ENCODE measurements around the gene PSENEN. TPM values are rescaled to one million over a fixed set of nuclear protein-coding genes. Genes with fewer than 3 reads are reported as not detected.

Gene PSENEN
- total RNA-seq, 6 experiments from 2014 or later = 24.2 to 42.9 (median 35.8) TPM

- no peak for TF ChIP-seq POLR2A (IDR thresholded peaks at IDR 0.05)
- no peak for TF ChIP-seq CTCF (IDR thresholded peaks at IDR 0.05)
- Histone ChIP-seq H3K9me3 (no peaks in the 10 kb centered on the region), H3K27me3 (no peaks in the 10 kb centered on the region), H3K4me1 (peaks cover 0 to 11% (median 0%) of the 10 kb centered on the region in 4 donors), H3K4me3 (no peak overlapping the region), H3K36me3 (peaks cover 0 to 66% (median 13%) of the 10 kb centered on the region in 4 donors), H3K27ac (no peak overlapping the region)
- DNase-seq (no peak), ATAC-seq (no peak)
- 80% methylated on average over 4 of the region's 5 CpGs for WGBS (ENCODE audit: insufficient coverage, low coverage, low lambda C conversion rate, missing lambda C conversion rate)
- intact Hi-C loops (cut with DNase I) = no loop called here
These were observed 10.6 kb upstream of the PSENEN start for GRCh38 chr19:35734889-35735288.

- DNase-seq = no peak
- WGBS (ENCODE audit: insufficient coverage, low coverage, low lambda C conversion rate, missing lambda C conversion rate) = 89% methylated on average over 8 of the region's 22 CpGs
- Histone ChIP-seq H3K36me3 (peaks cover 0 to 44% (median 2%) of the 10 kb centered on the region in 4 donors), H3K9me3 (no peaks in the 10 kb centered on the region), H3K4me1 (peaks cover 0 to 16% (median 0%) of the 10 kb centered on the region in 4 donors), H3K27ac (no peak overlapping the region), H3K4me3 (no peak overlapping the region), H3K27me3 (no peaks in the 10 kb centered on the region)
- ATAC-seq = no peak
- TF ChIP-seq CTCF (IDR thresholded peaks at IDR 0.05) (peak in 1 of 4 donors; percentile 12), POLR2A (IDR thresholded peaks at IDR 0.05) (no peak)
- intact Hi-C loops (cut with DNase I) = no loop called here
These were observed 8.3 kb upstream of the PSENEN start for GRCh38 chr19:35736913-35737886.

GRCh38 chr19:35738021-35738886 is 7.2 kb upstream of the PSENEN start:
- no peak for TF ChIP-seq POLR2A (IDR thresholded peaks at IDR 0.05)
- no peak for TF ChIP-seq CTCF (IDR thresholded peaks at IDR 0.05)
- WGBS (ENCODE audit: insufficient coverage, low coverage, low lambda C conversion rate, missing lambda C conversion rate) = 90% methylated on average over 4 of the region's 37 CpGs
- no peak overlapping the region for H3K4me3 ChIP-seq
- H3K36me3 ChIP-seq = peaks cover 0 to 38% (median 0%) of the 10 kb centered on the region in 4 donors
- H3K27me3 ChIP-seq = no peaks in the 10 kb centered on the region
- H3K4me1 ChIP-seq = peaks cover 0 to 16% (median 0%) of the 10 kb centered on the region in 4 donors
- ATAC-seq = no peak
- no peak overlapping the region for H3K27ac ChIP-seq
- no peaks in the 10 kb centered on the region for H3K9me3 ChIP-seq
- DNase-seq = no peak
- intact Hi-C loops (cut with DNase I) = no loop called here

GRCh38 chr19:35738887-35739229 is 6.6 kb upstream of the PSENEN start:
- ATAC-seq = no peak
- no peak for DNase-seq
- peaks cover 0 to 32% (median 0%) of the 10 kb centered on the region in 4 donors for H3K36me3 ChIP-seq
- TF ChIP-seq CTCF (IDR thresholded peaks at IDR 0.05) (no peak), POLR2A (IDR thresholded peaks at IDR 0.05) (no peak)
- no peaks in the 10 kb centered on the region for H3K27me3 ChIP-seq
- 33% methylated on average over 1 of the region's 2 CpGs for WGBS (ENCODE audit: insufficient coverage, low coverage, low lambda C conversion rate, missing lambda C conversion rate)
- H3K27ac ChIP-seq = peak overlapping the region in 1 of 3 donors; percentile 84
- H3K9me3 ChIP-seq = no peaks in the 10 kb centered on the region
- H3K4me3 ChIP-seq = no peak overlapping the region
- intact Hi-C loops (cut with DNase I) = no loop called here
- H3K4me1 ChIP-seq = peaks cover 0 to 18% (median under 1%) of the 10 kb centered on the region in 4 donors

Data from right lobe of liver (tissue), 6 donors.